ENCODE measurements around the gene LSR. TPM values are rescaled to one million over a fixed set of nuclear protein-coding genes. Genes with fewer than 3 reads are reported as not detected.

Gene LSR
- total RNA-seq, 1 experiment from 2014 or later = 211 TPM

DNA sequence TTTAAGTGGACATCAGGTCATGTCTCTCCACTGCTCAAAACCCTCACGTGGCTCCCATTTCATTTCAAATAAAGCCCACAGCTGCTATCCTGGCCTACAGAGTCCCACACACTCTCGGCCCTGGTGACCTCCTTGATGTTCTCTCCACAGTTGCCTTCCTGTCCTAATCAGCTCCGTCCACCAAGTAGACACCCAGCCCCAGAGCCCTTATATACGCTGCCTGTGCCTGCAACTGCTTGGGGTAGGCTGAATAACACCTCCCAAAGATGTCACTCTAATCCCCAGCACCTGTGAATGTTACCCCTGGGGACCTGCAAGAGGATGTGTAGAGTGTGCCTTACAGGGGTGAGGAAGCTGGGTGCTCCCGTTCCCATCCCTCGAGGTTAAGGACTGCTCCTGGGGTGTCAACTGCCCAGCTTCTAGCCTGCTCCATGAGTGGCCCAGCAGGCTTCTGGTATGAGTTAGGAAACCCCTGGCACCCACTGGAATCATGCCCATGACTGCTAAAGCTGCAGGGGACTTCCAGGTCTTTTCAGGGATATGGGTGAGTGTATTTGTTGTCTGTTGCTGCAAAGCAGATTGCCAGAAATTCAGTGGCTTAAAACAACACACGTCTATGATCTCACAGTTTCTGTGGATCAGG is 26.3 kb upstream of the LSR start (continued):
- TF ChIP-seq, protein P1, sequence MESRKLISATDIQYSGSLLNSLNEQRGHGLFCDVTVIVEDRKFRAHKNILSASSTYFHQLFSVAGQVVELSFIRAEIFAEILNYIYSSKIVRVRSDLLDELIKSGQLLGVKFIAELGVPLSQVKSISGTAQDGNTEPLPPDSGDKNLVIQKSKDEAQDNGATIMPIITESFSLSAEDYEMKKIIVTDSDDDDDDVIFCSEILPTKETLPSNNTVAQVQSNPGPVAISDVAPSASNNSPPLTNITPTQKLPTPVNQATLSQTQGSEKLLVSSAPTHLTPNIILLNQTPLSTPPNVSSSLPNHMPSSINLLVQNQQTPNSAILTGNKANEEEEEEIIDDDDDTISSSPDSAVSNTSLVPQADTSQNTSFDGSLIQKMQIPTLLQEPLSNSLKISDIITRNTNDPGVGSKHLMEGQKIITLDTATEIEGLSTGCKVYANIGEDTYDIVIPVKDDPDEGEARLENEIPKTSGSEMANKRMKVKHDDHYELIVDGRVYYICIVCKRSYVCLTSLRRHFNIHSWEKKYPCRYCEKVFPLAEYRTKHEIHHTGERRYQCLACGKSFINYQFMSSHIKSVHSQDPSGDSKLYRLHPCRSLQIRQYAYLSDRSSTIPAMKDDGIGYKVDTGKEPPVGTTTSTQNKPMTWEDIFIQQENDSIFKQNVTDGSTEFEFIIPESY (IDR thresholded peaks at IDR 0.05; ENCODE audit: extremely low read depth, insufficient replicate concordance, low read length) = no peak

DNA sequence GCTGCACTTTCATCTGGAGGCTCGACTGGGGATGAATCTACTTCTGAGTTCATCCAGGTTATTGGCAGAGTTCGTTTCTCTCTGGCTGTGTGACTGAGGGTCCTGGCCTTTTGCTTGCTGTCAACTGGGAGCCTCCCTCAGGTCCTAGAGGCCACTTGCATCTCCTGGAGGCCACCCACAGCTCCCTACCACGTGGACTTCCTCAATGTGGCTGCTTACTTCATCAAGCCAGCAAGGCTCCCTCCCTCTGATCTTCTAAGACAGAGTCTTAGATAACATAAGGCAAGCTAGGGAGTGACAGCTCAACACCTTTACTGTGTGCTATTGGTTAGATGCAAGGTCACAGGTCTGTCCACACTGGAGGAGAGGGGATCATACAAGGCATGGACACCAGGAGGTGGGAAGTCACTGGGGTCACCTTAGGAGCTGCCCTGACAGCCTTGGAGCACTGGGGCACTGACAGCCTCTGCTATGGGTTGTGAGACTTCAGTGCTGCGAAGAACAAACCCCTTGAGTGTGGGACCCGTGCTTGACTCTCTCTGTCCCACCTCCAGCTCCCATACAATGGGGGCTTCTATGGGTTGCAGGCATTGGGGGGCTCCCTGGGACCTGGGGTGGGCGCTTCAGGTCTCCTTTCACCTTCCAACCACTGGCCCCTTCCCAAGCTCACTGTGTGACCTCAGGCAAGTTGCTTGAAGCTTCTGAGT is 25.6 kb upstream of the LSR start:
- no peaks in the 10 kb centered on the region for H3K27me3 ChIP-seq (ENCODE audit: insufficient read depth, low read length)
- no peak overlapping the region for H2AFZ ChIP-seq (ENCODE audit: low read depth, low read length, poor library complexity, severe bottlenecking)
- H3K4me3 ChIP-seq (replicated peaks in 1 of 2; ENCODE audit: low read depth in 1 of 2, low read length in 2 of 2) = no peak overlapping the region
- intact Hi-C loops (cut with micrococcal nuclease) = no loop called here
- no peak for ATAC-seq
- TF ChIP-seq ZNF274 (IDR thresholded peaks at IDR 0.05; ENCODE audit: low read depth, low read length) = no peak
- TF ChIP-seq SIN3A (IDR thresholded peaks at IDR 0.05; ENCODE audit: low read depth) = no peak
- TF ChIP-seq SRF (IDR thresholded peaks at IDR 0.05; ENCODE audit: low read depth) = no peak
- no peak for TF ChIP-seq EZH2phosphoT487 (IDR thresholded peaks at IDR 0.05; ENCODE audit: borderline replicate concordance)
- ChIA-PET RAD21 (ENCODE audit: low non-redundant PET in 1 of 2, low total read pairs in 2 of 2, uncharacterized antibody in 2 of 2, unreplicated experiment in 2 of 2) (no interaction called here), CTCF (no interaction called here), POLR2A (no interaction called here)
- no peaks in the 10 kb centered on the region for H4K20me1 ChIP-seq (ENCODE audit: insufficient read depth)
- H3K9ac ChIP-seq (ENCODE audit: low read length) = no peak overlapping the region
- no peaks in the 10 kb centered on the region for H3K36me3 ChIP-seq (ENCODE audit: control insufficient read depth in 1 of 2, insufficient read depth in 2 of 2, low read length in 2 of 2)
- no peaks in the 10 kb centered on the region for H3K9me2 ChIP-seq (ENCODE audit: insufficient read depth)
- no TSS peak for BruUV-seq (replicated peaks)
- DNase-seq (ENCODE audit: low read depth, low spot score) = no peak
- peaks cover 6 to 10% of the 10 kb centered on the region in 2 experiments; a peak in 3 of 4 replicates for H3K4me1 ChIP-seq (ENCODE audit: control insufficient read depth in 1 of 2, insufficient read depth in 2 of 2, low read length in 2 of 2)
- peaks cover 3 to 4% of the 10 kb centered on the region in 2 experiments; a peak in 1 of 4 replicates for H3K9me3 ChIP-seq (ENCODE audit: control insufficient read depth in 1 of 2, insufficient read depth in 1 of 2, low read depth in 1 of 2, low read length in 2 of 2)
- H3K79me2 ChIP-seq (ENCODE audit: insufficient read depth, low read length) = no peaks in the 10 kb centered on the region
- H3K4me2 ChIP-seq (ENCODE audit: low read length) = no peak overlapping the region
- no peak overlapping the region for H3K27ac ChIP-seq (ENCODE audit: low read depth, low read length)
